Measurements from ENCODE around the gene KCTD5. TPM values are rescaled to one million over a fixed set of nuclear protein-coding genes. Genes with fewer than 3 reads are reported as not detected.
A peak's percentile ranks its signal among the peaks of the same experiment; 100 is the strongest.
"Not testable (repeated sequence)": the region's sequence is repeated elsewhere in the genome, so short reads cannot be mapped to it uniquely, and the experiment has no call there.

Gene KCTD5
- total and polyA plus RNA-seq, 7 donors, result 9.5 to 80.5 (median 17.1) TPM

DNA sequence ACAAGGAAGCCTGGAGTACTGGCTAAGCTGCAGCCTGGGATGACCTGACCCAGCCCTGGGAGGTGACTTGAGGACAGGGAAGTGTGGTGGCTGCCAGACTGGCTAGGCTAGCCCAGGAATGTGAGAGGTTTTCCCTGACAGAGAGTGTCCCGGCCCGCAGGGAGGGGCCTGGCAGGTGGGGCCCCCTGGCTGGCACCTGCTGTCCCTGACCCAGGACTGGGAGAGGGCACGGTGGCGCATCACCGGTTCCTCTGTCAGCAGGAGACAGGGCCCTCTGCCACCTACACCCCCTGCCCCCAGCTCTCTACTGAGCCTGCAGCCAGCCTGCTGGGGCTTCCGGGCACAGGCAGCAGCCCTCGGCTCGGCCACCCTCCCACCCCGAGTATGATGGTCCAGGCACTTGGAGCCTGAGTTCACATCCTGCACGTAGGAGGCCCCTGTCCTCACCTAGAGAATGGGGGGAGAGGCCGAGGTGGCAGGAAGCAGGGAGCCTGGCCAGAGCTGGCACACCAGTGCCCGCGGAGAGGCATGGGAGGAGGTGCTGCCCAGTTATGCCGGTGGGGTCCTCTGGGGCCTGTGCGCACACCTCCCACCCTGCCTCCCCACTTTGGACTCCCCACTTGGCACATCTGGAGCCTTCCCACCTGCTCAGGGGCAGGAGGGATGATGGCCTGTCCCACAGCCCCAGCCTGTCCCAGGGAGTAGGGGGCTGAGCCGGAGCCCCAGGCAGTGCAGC lies 37.2 kb downstream of the KCTD5 start:
- TF ChIP-seq POLR2AphosphoS5 (IDR thresholded peaks at IDR 0.05) (no peak), EP300 (IDR thresholded peaks at IDR 0.05) (no peak), POLR2A (IDR thresholded peaks at IDR 0.05) (no peak)
- TF ChIP-seq, protein P1, sequence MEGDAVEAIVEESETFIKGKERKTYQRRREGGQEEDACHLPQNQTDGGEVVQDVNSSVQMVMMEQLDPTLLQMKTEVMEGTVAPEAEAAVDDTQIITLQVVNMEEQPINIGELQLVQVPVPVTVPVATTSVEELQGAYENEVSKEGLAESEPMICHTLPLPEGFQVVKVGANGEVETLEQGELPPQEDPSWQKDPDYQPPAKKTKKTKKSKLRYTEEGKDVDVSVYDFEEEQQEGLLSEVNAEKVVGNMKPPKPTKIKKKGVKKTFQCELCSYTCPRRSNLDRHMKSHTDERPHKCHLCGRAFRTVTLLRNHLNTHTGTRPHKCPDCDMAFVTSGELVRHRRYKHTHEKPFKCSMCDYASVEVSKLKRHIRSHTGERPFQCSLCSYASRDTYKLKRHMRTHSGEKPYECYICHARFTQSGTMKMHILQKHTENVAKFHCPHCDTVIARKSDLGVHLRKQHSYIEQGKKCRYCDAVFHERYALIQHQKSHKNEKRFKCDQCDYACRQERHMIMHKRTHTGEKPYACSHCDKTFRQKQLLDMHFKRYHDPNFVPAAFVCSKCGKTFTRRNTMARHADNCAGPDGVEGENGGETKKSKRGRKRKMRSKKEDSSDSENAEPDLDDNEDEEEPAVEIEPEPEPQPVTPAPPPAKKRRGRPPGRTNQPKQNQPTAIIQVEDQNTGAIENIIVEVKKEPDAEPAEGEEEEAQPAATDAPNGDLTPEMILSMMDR (IDR thresholded peaks at IDR 0.05), result no peak
- Histone ChIP-seq H3K27ac (no peak overlapping the region), H3K36me3 (no peaks in the 10 kb centered on the region), H3K4me3 (no peak overlapping the region), H3K27me3 (peaks cover 0 to 15% (median 7%) of the 10 kb centered on the region in 3 donors), H3K9me3 (no peaks in the 10 kb centered on the region), H3K4me1 (peaks cover 0 to 25% (median 18%) of the 10 kb centered on the region in 4 donors)
- no peak for DNase-seq
- WGBS, 2 donors, result 27 to 78% methylated on average over 16 of the region's 16 CpGs
- intact Hi-C loops (cut with DNase I), result loop anchor here (2.0 kb wide), 2 partner anchors 33 to 37 kb away; partner anchors contain the start of genes KCTD5 and SRRM2

DNA sequence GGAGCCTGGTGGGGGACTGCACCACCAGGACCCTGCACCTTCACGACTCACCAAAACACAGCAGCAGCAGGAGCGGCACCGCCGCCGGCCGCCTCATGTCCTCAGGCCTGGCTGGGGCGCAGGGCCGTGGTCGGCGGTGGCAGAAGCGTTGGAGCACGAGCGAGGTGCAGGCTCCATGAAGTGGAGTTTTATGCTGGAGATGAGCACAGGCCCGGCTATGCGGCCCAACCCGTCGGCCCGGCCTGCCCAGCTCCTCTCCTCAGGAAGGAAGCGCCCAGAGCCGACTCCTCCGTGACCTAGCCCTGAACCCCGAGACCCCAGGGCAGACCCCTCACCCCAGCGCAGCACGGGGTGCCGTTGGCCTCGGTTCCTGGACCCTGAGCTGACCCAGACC lies 37.7 kb downstream of the KCTD5 start, which contains the start of gene PRSS27:
PRSS27 (minus strand) TSS at position 161 of the 394 bp plus-strand sequence; CDS start at position 97, 64 bp downstream.
- intact Hi-C loops (cut with DNase I), result loop anchor here (2.0 kb wide), 2 partner anchors 33 to 37 kb away; partner anchors contain the start of genes KCTD5 and SRRM2
- no peak for DNase-seq
- Histone ChIP-seq H3K4me3 (peak within 1 kb of the TSS; percentile 53 to 64 (median 61)), H3K4me1 (peaks cover 0 to 25% (median 18%) of the 10 kb centered on the region in 4 donors), H3K27me3 (peaks cover 0 to 21% (median 7%) of the 10 kb centered on the region in 3 donors), H3K9me3 (no peaks in the 10 kb centered on the region), H3K36me3 (no peaks in the 10 kb centered on the region), H3K27ac (peak within 1 kb of the TSS; percentile 66 to 79 (median 76))
- TF ChIP-seq POLR2AphosphoS5 (IDR thresholded peaks at IDR 0.05), result no peak
- TF ChIP-seq, protein P1 (IDR thresholded peaks at IDR 0.05), result no peak
- TF ChIP-seq EP300 (IDR thresholded peaks at IDR 0.05), result no peak
- TF ChIP-seq POLR2A (IDR thresholded peaks at IDR 0.05), result no peak
- WGBS, 2 donors, result 61 to 87% methylated on average over 26 of the region's 26 CpGs

DNA sequence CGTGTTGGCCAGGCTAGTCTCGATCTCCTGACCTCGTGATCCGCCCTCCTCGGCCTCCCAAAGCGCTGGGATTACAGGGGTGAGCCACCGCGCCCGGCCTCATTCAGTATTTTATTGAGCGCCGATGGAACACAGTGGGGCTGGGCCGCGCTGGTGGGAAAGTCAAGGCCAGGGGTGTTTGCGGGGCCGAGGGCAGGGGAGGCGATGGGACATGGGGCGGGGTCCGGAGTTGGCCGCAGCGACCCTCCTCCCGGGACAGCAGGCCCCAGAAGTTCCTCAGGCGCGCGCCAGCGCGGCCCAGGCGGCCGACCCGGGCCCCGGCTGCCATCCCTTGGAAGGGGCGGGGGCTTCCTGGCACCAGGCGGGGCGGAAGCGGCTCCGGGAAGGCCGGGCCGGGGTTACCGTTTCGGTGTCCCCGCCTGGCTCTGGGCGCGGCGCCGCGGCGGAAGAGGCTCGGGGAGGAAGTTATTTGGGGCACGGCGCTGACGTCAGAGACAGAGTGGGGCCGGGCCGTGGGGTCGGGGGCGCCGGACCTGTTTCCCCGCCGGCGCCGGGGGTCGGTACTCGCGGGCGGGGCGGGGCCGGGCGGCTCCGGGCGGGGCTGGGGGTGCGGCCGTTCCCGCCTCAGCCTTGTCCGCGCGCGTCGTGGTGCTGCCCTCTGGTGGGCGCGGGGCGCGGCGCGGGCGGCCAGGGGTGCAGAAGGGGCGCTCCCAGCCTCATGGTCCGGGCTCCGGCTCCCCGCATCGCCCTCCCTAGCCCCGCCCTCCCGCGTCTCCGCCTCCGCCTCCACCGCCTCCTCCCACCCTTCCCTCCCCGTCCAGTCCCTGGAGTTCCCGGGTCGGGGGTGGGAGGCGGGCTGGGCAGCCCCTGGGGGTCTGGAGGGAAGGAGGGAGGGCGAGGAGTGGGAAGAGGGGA lies 38.7 kb downstream of the KCTD5 start:
- TF ChIP-seq POLR2AphosphoS5 (IDR thresholded peaks at IDR 0.05), result peak in 3 of 4 donors; percentile 36 to 43 (median 38)
- no peak for TF ChIP-seq POLR2A (IDR thresholded peaks at IDR 0.05)
- TF ChIP-seq EP300 (IDR thresholded peaks at IDR 0.05), result no peak
- TF ChIP-seq, protein P1 (IDR thresholded peaks at IDR 0.05), result peak in 2 of 4 experiments; percentile 22 to 88
- H3K27ac ChIP-seq, result peak overlapping the region; percentile 66 to 79 (median 76)
- peak overlapping the region; percentile 53 to 64 (median 61) for H3K4me3 ChIP-seq
- no peaks in the 10 kb centered on the region for H3K36me3 ChIP-seq
- H3K9me3 ChIP-seq, result no peaks in the 10 kb centered on the region
- H3K4me1 ChIP-seq, result peaks cover 0 to 16% (median 12%) of the 10 kb centered on the region in 4 donors
- peak; percentile 92 for DNase-seq
- H3K27me3 ChIP-seq, result peaks cover 0 to 17% (median 0%) of the 10 kb centered on the region in 3 donors
- WGBS, 2 donors, result 1 to 2% methylated on average over 99 of the region's 99 CpGs
- intact Hi-C loops (cut with DNase I), result loop anchor here (2.0 kb wide), 2 partner anchors 32 to 38 kb away; partner anchors contain the start of genes KCTD5 and SRRM2

DNA sequence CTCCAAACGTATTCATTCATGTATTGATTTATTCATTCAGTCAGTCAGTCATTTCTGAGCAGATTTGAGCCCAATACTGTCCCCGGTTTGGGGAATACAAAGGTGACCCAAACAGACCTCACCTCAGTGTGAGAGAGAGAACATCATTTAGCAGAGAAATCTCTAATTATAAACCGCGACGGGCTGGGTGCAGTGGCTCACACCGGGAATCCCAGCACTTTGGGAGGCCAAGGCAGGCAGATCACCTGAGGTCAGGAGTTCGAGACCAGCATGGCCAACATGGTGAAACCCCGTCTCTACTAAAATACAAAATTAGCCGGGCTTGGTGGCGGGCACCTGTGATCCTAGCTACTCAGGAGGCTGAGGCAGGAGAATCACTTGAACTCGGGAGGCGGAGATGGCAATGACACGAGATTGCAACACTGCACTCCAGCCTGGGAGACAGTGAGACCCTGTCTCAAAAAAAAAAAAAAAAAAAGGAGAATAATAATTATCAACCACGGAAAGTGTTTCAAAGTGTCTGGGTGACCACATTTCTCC lies 39.4 kb downstream of the KCTD5 start:
- 34 to 42% methylated on average over 14 of the region's 14 CpGs for WGBS, 2 donors
- peaks cover 0 to 10% (median 0%) of the 10 kb centered on the region in 3 donors for H3K27me3 ChIP-seq
- peak overlapping the region; percentile 66 to 79 (median 76) for H3K27ac ChIP-seq
- not testable (repeated sequence) for H3K9me3 ChIP-seq, H3K36me3 ChIP-seq, DNase-seq
- intact Hi-C loops (cut with DNase I), result loop anchor here (2.0 kb wide), 2 partner anchors 31 to 39 kb away; partner anchors contain the start of genes KCTD5 and SRRM2
- peak overlapping the region; percentile 53 to 64 (median 61) for H3K4me3 ChIP-seq
- H3K4me1 ChIP-seq, result peaks cover 0 to 16% (median 12%) of the 10 kb centered on the region in 4 donors

Measured in sigmoid colon (tissue), 7 donors.